GM12878 (cell line): ENCODE results near the gene CA9. TPM values are rescaled to one million over a fixed set of nuclear protein-coding genes. Genes with fewer than 3 reads are reported as not detected.

Experiments used
- ATAC-seq: fragments of 200-7000 bp; cut with Tn5 transposase; 3 replicates; pipeline ENCODE4 v1.9.1; 2020; ENCODE audit warnings: mild to moderate bottlenecking, moderate library complexity
- BruUV-seq: library from RNA; stranded (reverse); fragments of 400-500 nt; replicated peaks from 2 replicates; lab custom pipeline; 2021; lab: Mats Ljungman, UMichigan
- CTCF ChIA-PET: fragments of 300-600 bp; sonication (Branson Sonifier 250); formaldehyde crosslinking; extraction: SDS; loops from one replicate; lab custom pipeline; 2021; ENCODE audit warnings: inconsistent platforms; lab: Yijun Ruan, JAX
- POLR2A ChIA-PET: fragments of 350-600 bp; formaldehyde crosslinking; extraction: SDS; loops from one replicate; lab custom pipeline; 2021; ENCODE audit warnings: inconsistent platforms; lab: Charles Lee
- RAD21 ChIA-PET: fragments of 300-600 bp; sonication (Branson Sonifier 250); formaldehyde crosslinking; loops from one replicate; lab custom pipeline; 2023; ENCODE audit warnings: antibody characterized with exemption; ENCODE audit not compliant: unreplicated experiment; lab: Charles Lee
- SMC1A ChIA-PET: fragments of 300-600 bp; sonication (Branson Sonifier 250); formaldehyde crosslinking; loops from one replicate; lab custom pipeline; 2023; ENCODE audit not compliant: unreplicated experiment, uncharacterized antibody; lab: Charles Lee
- DNase-seq: peaks from one replicate; pipeline ENCODE4 v3.0.0-alpha.2; 2011; ENCODE audit warnings: low read depth, low spot score
- FAIRE-seq: peaks from 3 replicates; lab custom pipeline; 2011; peaks lifted over from hg19 to GRCh38; lab: Jason Lieb, UNC
- H2AFZ ChIP-seq: 2 replicates; pipeline ENCODE4 v1.6.0; 2011; ENCODE audit warnings: low read depth, low read length, control low read depth; ENCODE audit not compliant: control insufficient read depth
- H3K27ac ChIP-seq: 2 replicates; pipeline ENCODE4 v1.5.1; 2011; ENCODE audit warnings: control low read depth; ENCODE audit not compliant: control insufficient read depth, insufficient read depth
- H3K27me3 ChIP-seq, 2 experiments: replicated peaks in 1 of 2; 2 replicates each; pipeline versions ENCODE4 v1.6.0 to v1.6.1; 2011; ENCODE audit warnings: low read length in 1 of 2; ENCODE audit not compliant: control insufficient read depth in 2 of 2, insufficient read depth in 2 of 2
- H3K36me3 ChIP-seq, 2 experiments: 2 replicates each; pipeline ENCODE4 v1.5.1; 2011; ENCODE audit warnings: low read length in 1 of 2; ENCODE audit not compliant: control insufficient read depth in 2 of 2, insufficient read depth in 2 of 2
- H3K4me1 ChIP-seq: 2 replicates; pipeline ENCODE4 v1.6.1; 2011; ENCODE audit warnings: mild to moderate bottlenecking, low read length, moderate library complexity, mixed read lengths; ENCODE audit not compliant: control insufficient read depth, insufficient read depth
- H3K4me2 ChIP-seq: 2 replicates; pipeline ENCODE4 v1.6.0; 2011; ENCODE audit warnings: control low read depth; ENCODE audit not compliant: control insufficient read depth, insufficient read depth
- H3K4me3 ChIP-seq: fragments of 200-600 bp; sonication (generic); 2 replicates; pipeline ENCODE4 v1.5.1; 2016
- H3K79me2 ChIP-seq: 2 replicates; pipeline ENCODE4 v1.6.0; 2011; ENCODE audit warnings: low read length; ENCODE audit not compliant: control insufficient read depth, insufficient read depth
- H3K9ac ChIP-seq: 2 replicates; pipeline ENCODE4 v1.8.0; 2011; ENCODE audit warnings: low read length, control low read depth, mixed read lengths; ENCODE audit not compliant: control insufficient read depth, insufficient read depth
- H3K9me3 ChIP-seq: replicated peaks from 3 replicates; pipeline ENCODE4 v1.5.1; 2011; ENCODE audit warnings: mild to moderate bottlenecking, low read length; ENCODE audit not compliant: control insufficient read depth, insufficient read depth
- H4K20me1 ChIP-seq: 2 replicates; pipeline ENCODE4 v1.6.0; 2011; ENCODE audit not compliant: control insufficient read depth, insufficient read depth
- BHLHE40 ChIP-seq, 2 experiments: fragments of 450-650 bp in 1 of 2; IDR thresholded peaks; 2 replicates each; pipeline ENCODE4 v1.6.1; 2011 to 2017; ENCODE audit warnings: low read depth in 2 of 2, borderline replicate concordance in 1 of 2, improper control_type of control experiment in 1 of 2, low read length in 1 of 2, mild to moderate bottlenecking in 1 of 2
- KLF5 ChIP-seq: fragments of 450-650 bp; IDR thresholded peaks from 2 replicates; pipeline ENCODE4 v1.6.1; 2014; ENCODE audit warnings: mild to moderate bottlenecking; ENCODE audit not compliant: partially characterized antibody
- WGBS: methylation state at CpG from one replicate; pipeline ENCODE4 v1.1.6; 2016; ENCODE audit warnings: low lambda C conversion rate; ENCODE audit not compliant: insufficient replicate concordance, insufficient coverage; ENCODE audit errors: missing lambda C conversion rate; 5-methylcytosine and 5-hydroxymethylcytosine counted together
- in situ Hi-C: fragments of 300-500 bp; cut with MboI; formaldehyde crosslinking; loops from 9 replicates; pipeline ENCODE4 v1.14.3; 2018; ENCODE audit warnings: mixed read lengths
- intact Hi-C: fragments of 100-400 bp; cut with micrococcal nuclease; formaldehyde crosslinking; loops from one replicate; pipeline ENCODE4 v1.14.2; 2022; ENCODE audit not compliant: unreplicated experiment
- polyA plus RNA-seq, 11 experiments: library from polyadenylated mRNA; depleted of rRNA in 4 of 11; unstranded in 6 of 11; stranded (reverse) in 5 of 11; fragments of >200 nt; fragmentation: Nextera tagmentation in 4 of 11; fragmentation: Illumina TruSeq in 1 of 11; extraction: Ambion mirVana in 4 of 11; extraction: Trizol in 1 of 11; gene quantifications; 1 replicate in 1 of 11; 2 replicates in 10 of 11; pipeline versions ENCODE4 v1.2.1 to v1.2.3, GENCODE V29; 2011 to 2016; ENCODE audit warnings: inconsistent platforms in 2 of 11, missing spikeins in 2 of 11, low read depth in 1 of 11
- total RNA-seq, 4 experiments: library from RNA; depleted of rRNA in 3 of 4; stranded (reverse); fragments of >200 nt in 3 of 4; fragmentation: Illumina TruSeq in 1 of 4; extraction: Trizol in 1 of 4; gene quantifications; 2 replicates each; pipeline versions ENCODE4 v1.2.1 to v1.2.3, GENCODE V29; 2013 to 2021

The CA9 gene
- total and polyA plus RNA-seq, 10 of the 15 experiments (the other 5 are each of a cell fraction or from before 2014, with no cell fraction given) = 0.53 to 6.6 (median 1.2) TPM

GRCh38 chr9:35656831-35657545 is 16.7 kb upstream of the CA9 start:
- ChIA-PET RAD21 (interaction anchor here (0.6 to 5.2 kb wide), 14 partner anchors 9 to 99 kb away, joined by 3 to 60 read pairs (median 5); partner anchors contain the start of genes CREB3, TESK1 and TLN1), SMC1A (interaction anchor here (1.3 to 12.5 kb wide), 6 partner anchors 10 to 158 kb away, joined by 3 to 145 read pairs (median 10); partner anchors contain the start of genes CREB3, HINT2, SIT1 and TLN1), POLR2A (interaction anchor here (0.7 to 10.9 kb wide), 11 partner anchors 7 to 157 kb away, joined by 3 to 163 read pairs (median 9); partner anchors contain the start of genes ARHGEF39, CD72, CREB3 and HINT2), CTCF (interaction anchor here (1.0 to 13.5 kb wide), 13 partner anchors 8 to 99 kb away, joined by 3 to 227 read pairs (median 9); partner anchors contain the start of genes ARHGEF39, CREB3, GBA2 and RGP1)
- Histone ChIP-seq H3K79me2 (peaks cover 21% of the 10 kb centered on the region), H3K4me2 (peak overlapping the region; percentile 67), H3K4me1 (peaks cover 19% of the 10 kb centered on the region), H3K36me3 (peaks cover 3 to 6% of the 10 kb centered on the region in 2 experiments; a peak in 3 of 4 replicates), H4K20me1 (no peaks in the 10 kb centered on the region), H3K4me3 (peak overlapping the region; percentile 6; the same call in 1 of the 2 replicates), H3K9me3 (no peaks in the 10 kb centered on the region), H3K9ac (0 out of 2 replicates have a peak overlapping the region, but pooled peaks have one; percentile 10), H3K27ac (no peak overlapping the region; the same call in 1 of the 2 replicates), H3K27me3 (no peaks in the 10 kb centered on the region), H2AFZ (peak overlapping the region; percentile 56)
- FAIRE-seq = no peak
- no TSS peak for BruUV-seq
- in situ Hi-C loops (no loop called here), intact Hi-C loops (loop anchor here (1.0 to 10.0 kb wide), 2 partner anchors 11 to 168 kb away; partner anchors contain the start of genes FAM221B and TMEM8B)
- ATAC-seq = no peak
- WGBS = 49% methylated on average over 25 of the region's 25 CpGs
- TF ChIP-seq KLF5 (no peak), BHLHE40 (IDR thresholded peaks at IDR 0.05; ENCODE audit: borderline replicate concordance in 1 of 2, low read depth in 2 of 2, low read length in 1 of 2) (peak in 1 of 2 experiments; percentile 35; a peak in 1 of 4 replicates)
- DNase-seq = no peak
